Sigmoid colon (tissue), 7 donors: ENCODE results near the gene SUGCT. TPM values are rescaled to one million over a fixed set of nuclear protein-coding genes. Genes with fewer than 3 reads are reported as not detected.

Experiments used
- DNase-seq: peaks from one replicate; pipeline ENCODE4 v3.0.0-alpha.2; 2019
- H3K27ac ChIP-seq, 4 donors: fragments of 200-600 bp; sonication (generic); one replicate each; pipeline ENCODE4 v1.5.1; 2016 to 2019; ENCODE audit warnings: mild to moderate bottlenecking in 1 of 4
- H3K27me3 ChIP-seq, 3 donors: fragments of 200-600 bp; sonication (generic); one replicate each; pipeline ENCODE4 v1.5.1; 2019; ENCODE audit warnings: mild to moderate bottlenecking in 1 of 3
- H3K36me3 ChIP-seq, 4 donors: fragments of 200-600 bp; sonication (generic); one replicate each; pipeline ENCODE4 v1.5.1; 2016 to 2019
- H3K4me1 ChIP-seq, 4 donors: fragments of 200-600 bp; sonication (generic); one replicate each; pipeline ENCODE4 v1.5.1; 2017 to 2019
- H3K4me3 ChIP-seq, 4 donors: fragments of 200-600 bp; sonication (generic); one replicate each; pipeline ENCODE4 v1.5.1; 2017 to 2019; ENCODE audit warnings: mild to moderate bottlenecking in 2 of 4, moderate library complexity in 1 of 4
- H3K9me3 ChIP-seq, 4 donors: fragments of 200-600 bp in 3 of 4; sonication (generic) in 3 of 4; one replicate each; pipeline versions ENCODE4 v1.5.1 to v1.6.1; 2013 to 2019
- EP300 ChIP-seq, 4 donors: sonication (generic); formaldehyde crosslinking; IDR thresholded peaks; one replicate each; pipeline ENCODE4 v1.6.1; 2017; ENCODE audit warnings: antibody characterized with exemption in 4 of 4
- POLR2A ChIP-seq, 2 donors: fragments of 450-650 bp; IDR thresholded peaks; one replicate each; pipeline ENCODE4 v1.6.1; 2016; ENCODE audit warnings: antibody characterized with exemption in 2 of 2, mild to moderate bottlenecking in 2 of 2, moderate library complexity in 2 of 2
- POLR2AphosphoS5 ChIP-seq, 4 donors: sonication (generic); formaldehyde crosslinking; IDR thresholded peaks; one replicate each; pipeline ENCODE4 v1.6.1; 2017; ENCODE audit warnings: antibody characterized with exemption in 4 of 4
- WGBS, 2 donors: extraction: QIAGEN DNeasy Blood & Tissue Kit; methylation state at CpG; one replicate each; pipeline ENCODE4 v1.1.7; 2013; 5-methylcytosine and 5-hydroxymethylcytosine counted together
- intact Hi-C: fragments of 100-400 bp; cut with DNase I; formaldehyde crosslinking; loops from one replicate; pipeline ENCODE4 v1.15.1; 2023
- polyA plus RNA-seq, 3 donors: library from polyadenylated mRNA; stranded (reverse); fragments of 200-250 nt; gene quantifications; one replicate each; pipeline ENCODE4 v1.2.3, GENCODE V29; 2013
- total RNA-seq, 4 donors: library from RNA; depleted of rRNA; stranded (reverse); fragments of >200 nt; gene quantifications; one replicate each; pipeline ENCODE4 v1.1.0, GENCODE V29; 2016
- TF ChIP-seq, protein P1 (sequence below), 4 experiments: fragments of 450-650 bp in 3 of 4; fragments of 200-600 bp in 1 of 4; IDR thresholded peaks; one replicate each; pipeline ENCODE4 v1.5.1; 2016 to 2019; ENCODE audit warnings: antibody characterized with exemption in 4 of 4, mild to moderate bottlenecking in 3 of 4, moderate library complexity in 2 of 4
- donor health status: healthy with polysubstance abuse.
- donor health status: Bipolar disorder and iron deficiency.
- donor health status: healthy.

The SUGCT gene
- total and polyA plus RNA-seq, 7 donors, result 2.3 to 25.9 (median 6.3) TPM

GRCh38 chr7:40761762-40762560 is 627.2 kb downstream of the SUGCT start:
- Histone ChIP-seq H3K27ac (peak overlapping the region in 1 of 4 donors; percentile 80), H3K4me3 (no peak overlapping the region), H3K9me3 (no peaks in the 10 kb centered on the region), H3K4me1 (peaks cover 0 to 26% (median 12%) of the 10 kb centered on the region in 4 donors), H3K27me3 (no peaks in the 10 kb centered on the region), H3K36me3 (no peaks in the 10 kb centered on the region)
- WGBS, 2 donors, result 86 to 90% methylated on average over 14 of the region's 14 CpGs
- no peak for DNase-seq
- TF ChIP-seq POLR2AphosphoS5 (IDR thresholded peaks at IDR 0.05), result no peak
- TF ChIP-seq POLR2A (IDR thresholded peaks at IDR 0.05), result no peak
- TF ChIP-seq, protein P1, sequence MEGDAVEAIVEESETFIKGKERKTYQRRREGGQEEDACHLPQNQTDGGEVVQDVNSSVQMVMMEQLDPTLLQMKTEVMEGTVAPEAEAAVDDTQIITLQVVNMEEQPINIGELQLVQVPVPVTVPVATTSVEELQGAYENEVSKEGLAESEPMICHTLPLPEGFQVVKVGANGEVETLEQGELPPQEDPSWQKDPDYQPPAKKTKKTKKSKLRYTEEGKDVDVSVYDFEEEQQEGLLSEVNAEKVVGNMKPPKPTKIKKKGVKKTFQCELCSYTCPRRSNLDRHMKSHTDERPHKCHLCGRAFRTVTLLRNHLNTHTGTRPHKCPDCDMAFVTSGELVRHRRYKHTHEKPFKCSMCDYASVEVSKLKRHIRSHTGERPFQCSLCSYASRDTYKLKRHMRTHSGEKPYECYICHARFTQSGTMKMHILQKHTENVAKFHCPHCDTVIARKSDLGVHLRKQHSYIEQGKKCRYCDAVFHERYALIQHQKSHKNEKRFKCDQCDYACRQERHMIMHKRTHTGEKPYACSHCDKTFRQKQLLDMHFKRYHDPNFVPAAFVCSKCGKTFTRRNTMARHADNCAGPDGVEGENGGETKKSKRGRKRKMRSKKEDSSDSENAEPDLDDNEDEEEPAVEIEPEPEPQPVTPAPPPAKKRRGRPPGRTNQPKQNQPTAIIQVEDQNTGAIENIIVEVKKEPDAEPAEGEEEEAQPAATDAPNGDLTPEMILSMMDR (IDR thresholded peaks at IDR 0.05), result no peak
- no peak for TF ChIP-seq EP300 (IDR thresholded peaks at IDR 0.05)
- intact Hi-C loops, result loop anchor here (2.0 to 5.0 kb wide), 2 partner anchors 433 to 945 kb away; no protein-coding TSS in a partner anchor

DNA sequence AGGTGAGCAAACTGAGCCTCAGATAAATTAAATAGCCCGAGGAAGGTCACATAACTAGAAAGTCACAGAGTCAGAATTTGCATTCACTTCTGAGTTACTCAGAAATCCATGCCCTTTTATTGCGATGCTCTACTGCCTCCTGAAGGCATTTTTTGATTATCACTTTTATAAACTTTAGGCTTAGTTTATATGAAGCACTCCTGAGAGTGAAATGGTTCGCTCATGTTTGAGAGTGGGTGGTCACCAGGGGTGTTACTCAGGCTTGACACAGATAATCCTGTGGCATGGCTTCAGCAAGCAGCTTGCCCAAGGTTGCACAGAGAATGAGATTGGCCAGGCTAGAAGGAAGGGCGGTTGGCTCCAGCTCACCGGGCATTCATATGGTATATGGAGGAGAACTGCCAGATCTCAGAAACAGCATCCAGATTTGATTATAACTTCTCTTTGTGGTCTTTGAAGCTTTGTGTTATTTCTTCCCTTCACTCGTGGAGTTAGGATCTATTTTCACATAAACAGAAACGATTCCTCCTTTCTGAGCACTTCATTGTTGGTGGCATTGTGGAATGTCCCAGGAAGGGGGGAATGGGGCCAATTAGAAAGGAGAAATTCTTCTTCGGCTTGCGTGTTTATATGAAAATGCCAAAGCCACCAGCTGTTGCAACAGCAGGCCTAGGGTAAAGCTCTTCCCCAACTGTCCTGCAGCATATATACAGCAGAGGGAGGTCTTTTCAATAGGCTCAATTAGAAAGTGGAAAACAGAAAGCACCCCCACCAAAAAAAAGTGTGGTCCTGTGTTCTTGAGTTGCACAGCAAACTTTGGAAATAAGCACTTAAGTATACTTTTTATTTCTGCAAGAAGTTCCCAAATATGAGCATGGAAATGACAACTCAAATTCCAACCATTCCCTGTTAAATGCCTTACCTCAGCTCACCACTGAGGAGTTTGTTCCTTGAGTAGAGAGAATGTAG is 628.8 kb downstream of the SUGCT start:
- 75 to 81% methylated on average over 9 of the region's 9 CpGs for WGBS, 2 donors
- Histone ChIP-seq H3K36me3 (no peaks in the 10 kb centered on the region), H3K27ac (peak overlapping the region in 2 of 4 donors; percentile 42 to 80), H3K4me1 (peaks cover 0 to 26% (median 12%) of the 10 kb centered on the region in 4 donors), H3K9me3 (no peaks in the 10 kb centered on the region), H3K4me3 (no peak overlapping the region), H3K27me3 (no peaks in the 10 kb centered on the region)
- intact Hi-C loops, result loop anchor here (2.0 to 5.0 kb wide), 2 partner anchors 435 to 944 kb away; no protein-coding TSS in a partner anchor
- no peak for TF ChIP-seq EP300 (IDR thresholded peaks at IDR 0.05)
- TF ChIP-seq POLR2AphosphoS5 (IDR thresholded peaks at IDR 0.05), result no peak
- no peak for TF ChIP-seq POLR2A (IDR thresholded peaks at IDR 0.05)
- TF ChIP-seq, protein P1 (IDR thresholded peaks at IDR 0.05), result no peak
- no peak for DNase-seq

DNA sequence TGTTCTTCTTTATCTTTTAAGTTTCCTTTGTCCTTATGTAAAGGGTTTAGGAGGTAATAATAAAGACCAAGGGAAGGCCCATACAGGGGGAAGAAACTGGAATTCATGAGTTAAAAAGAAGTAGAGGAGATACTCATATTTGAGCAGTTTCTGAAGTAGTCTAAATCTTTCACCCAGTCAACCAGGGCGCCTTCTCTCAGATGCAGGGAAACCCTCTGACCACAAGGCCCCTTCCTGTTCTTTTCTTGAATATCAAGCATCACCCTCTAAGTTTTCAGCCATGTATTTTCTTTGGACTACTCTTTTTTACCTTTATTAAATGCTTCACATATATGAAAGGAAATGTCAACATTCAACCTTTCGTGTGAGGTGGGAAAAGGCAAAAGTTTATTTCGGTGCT is 630.8 kb downstream of the SUGCT start:
- TF ChIP-seq POLR2AphosphoS5 (IDR thresholded peaks at IDR 0.05), result no peak
- no peak for TF ChIP-seq EP300 (IDR thresholded peaks at IDR 0.05)
- TF ChIP-seq, protein P1 (IDR thresholded peaks at IDR 0.05), result no peak
- no peak for TF ChIP-seq POLR2A (IDR thresholded peaks at IDR 0.05)
- Histone ChIP-seq H3K4me3 (no peak overlapping the region), H3K36me3 (no peaks in the 10 kb centered on the region), H3K27me3 (no peaks in the 10 kb centered on the region), H3K27ac (no peak overlapping the region), H3K9me3 (no peaks in the 10 kb centered on the region), H3K4me1 (peaks cover 0 to 25% (median 12%) of the 10 kb centered on the region in 4 donors)
- no peak for DNase-seq
- intact Hi-C loops, result no loop called here
- WGBS, 2 donors, result 59 to 91% methylated on average over 3 of the region's 3 CpGs

DNA sequence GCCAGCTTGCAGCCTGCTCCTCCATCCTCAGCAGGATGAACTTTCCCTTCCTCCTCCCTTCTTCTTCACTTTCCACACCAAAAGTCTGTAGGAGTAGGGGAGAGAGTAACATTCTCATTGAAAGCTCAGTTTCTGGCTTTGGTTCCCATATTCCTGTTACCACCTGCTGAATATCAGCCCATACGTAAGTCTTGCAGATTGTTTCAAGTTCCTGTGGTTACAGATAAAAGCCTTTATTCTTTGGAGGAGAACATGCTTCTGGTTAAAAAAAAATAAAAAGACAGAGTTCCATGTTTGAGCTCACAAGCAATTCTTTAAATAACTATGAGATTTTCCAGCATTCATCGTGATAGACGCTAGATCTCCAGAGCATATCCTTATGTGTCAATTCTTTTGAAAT is 637.3 kb downstream of the SUGCT start:
- Histone ChIP-seq H3K27me3 (no peaks in the 10 kb centered on the region), H3K4me3 (no peak overlapping the region), H3K4me1 (no peaks in the 10 kb centered on the region), H3K9me3 (no peaks in the 10 kb centered on the region), H3K36me3 (no peaks in the 10 kb centered on the region), H3K27ac (no peak overlapping the region)
- intact Hi-C loops, result no loop called here
- no peak for DNase-seq
- WGBS, 2 donors, result 65 to 91% methylated on average over 3 of the region's 3 CpGs
- TF ChIP-seq, protein P1 (IDR thresholded peaks at IDR 0.05), result no peak
- no peak for TF ChIP-seq EP300 (IDR thresholded peaks at IDR 0.05)
- TF ChIP-seq POLR2AphosphoS5 (IDR thresholded peaks at IDR 0.05), result no peak
- no peak for TF ChIP-seq POLR2A (IDR thresholded peaks at IDR 0.05)
